Pons (tissue), 1 donor: ENCODE data around the gene GATAD2A.

Experiments used
- DNase-seq: peaks from one replicate; pipeline ENCODE4 v3.0.0-alpha.2; 2016; ENCODE audit warnings: low spot score

GATAD2A gene

GRCh38 chr19:19532806-19533701 lies 127.6 kb downstream of the GATAD2A start:
- no peak for DNase-seq

GRCh38 chr19:19533841-19534240 lies 128.4 kb downstream of the GATAD2A start:
- no peak for DNase-seq

- no peak for DNase-seq
Observed at GRCh38 chr19:19534556-19535265, 129.2 kb downstream of the GATAD2A start.

GRCh38 chr19:19535311-19536191 lies 130.1 kb downstream of the GATAD2A start:
- no peak for DNase-seq

- no peak for DNase-seq
Observed at GRCh38 chr19:19537075-19538048, 131.9 kb downstream of the GATAD2A start.

- DNase-seq = no peak
Observed at GRCh38 chr19:19538061-19538784, 132.7 kb downstream of the GATAD2A start, which contains the start of gene CILP2. CILP2 (plus strand) TSS chr19:19538265; CDS start chr19:19538350, 85 bp downstream.

GRCh38 chr19:19538785-19539166 lies 133.3 kb downstream of the GATAD2A start:
- DNase-seq = no peak

- DNase-seq = no peak
Observed at GRCh38 chr19:19539698-19540063, 134.2 kb downstream of the GATAD2A start.

- no peak for DNase-seq
Observed at GRCh38 chr19:19540064-19540714, 134.7 kb downstream of the GATAD2A start.

- no peak for DNase-seq
Observed at GRCh38 chr19:19540715-19541515, 135.4 kb downstream of the GATAD2A start.

GRCh38 chr19:19541616-19542015 lies 136.1 kb downstream of the GATAD2A start:
- DNase-seq = no peak

- no peak for DNase-seq
Observed at GRCh38 chr19:19542507-19542906, 137.0 kb downstream of the GATAD2A start.

- no peak for DNase-seq
Observed at GRCh38 chr19:19543101-19543500, 137.6 kb downstream of the GATAD2A start.

GRCh38 chr19:19543640-19544039 lies 138.2 kb downstream of the GATAD2A start:
- DNase-seq = no peak

GRCh38 chr19:19544257-19544953 lies 138.9 kb downstream of the GATAD2A start:
- no peak for DNase-seq

GRCh38 chr19:19544954-19545591 lies 139.6 kb downstream of the GATAD2A start:
- no peak for DNase-seq

- no peak for DNase-seq
Observed at GRCh38 chr19:19545707-19546106, 140.2 kb downstream of the GATAD2A start.

GRCh38 chr19:19546751-19547162 lies 141.3 kb downstream of the GATAD2A start:
- no peak for DNase-seq
